H1 (cell line): ENCODE measurements around the gene ZNF346. TPM values are rescaled to one million over a fixed set of nuclear protein-coding genes. Genes with fewer than 3 reads are reported as not detected.

ENCODE experiments used
- CBX5 ChIP-seq: fragments of 300-800, 300-1000 bp; sonication (generic); IDR thresholded peaks from 2 replicates; pipeline ENCODE4 v1.7.1; 2016; ENCODE audit warnings: antibody characterized with exemption, low read length, low read depth
- CTBP2 ChIP-seq: IDR thresholded peaks from 2 replicates; pipeline ENCODE4 v1.7.0; 2011; ENCODE audit warnings: borderline replicate concordance, mild to moderate bottlenecking, moderate library complexity, mixed read lengths, low read length; ENCODE audit not compliant: insufficient read depth, insufficient read length
- MAX ChIP-seq: IDR thresholded peaks from 2 replicates; pipeline ENCODE4 v1.6.1; 2012; ENCODE audit warnings: inconsistent platforms
- NANOG ChIP-seq: IDR thresholded peaks from 2 replicates; pipeline ENCODE4 v1.6.1; 2011; ENCODE audit warnings: low read length, low read depth, mild to moderate bottlenecking, inconsistent platforms; ENCODE audit not compliant: insufficient read depth, poor library complexity, severe bottlenecking
- POLR2AphosphoS5 ChIP-seq: IDR thresholded peaks from 2 replicates; pipeline ENCODE4 v1.6.1; 2011; ENCODE audit warnings: low read depth, low read length
- POU5F1 ChIP-seq: IDR thresholded peaks from 2 replicates; pipeline ENCODE4 v1.6.1; 2011; ENCODE audit warnings: low read depth, mild to moderate bottlenecking, low read length, moderate library complexity
- RFX5 ChIP-seq: IDR thresholded peaks from 2 replicates; pipeline ENCODE4 v1.6.1; 2011; ENCODE audit warnings: low read depth, low read length, improper control_type of control experiment, borderline replicate concordance
- SP2 ChIP-seq: IDR thresholded peaks from 2 replicates; pipeline ENCODE4 v1.6.1; 2012; ENCODE audit warnings: mild to moderate bottlenecking, low read length, inconsistent platforms
- SRF ChIP-seq: IDR thresholded peaks from 2 replicates; pipeline ENCODE4 v1.6.1; 2011; ENCODE audit warnings: mild to moderate bottlenecking, low read depth, low read length, moderate library complexity
- polyA plus RNA-seq, 7 experiments: library from polyadenylated mRNA; depleted of rRNA in 3 of 7; stranded (reverse) in 5 of 7; unstranded in 2 of 7; fragments of >200 nt in 5 of 7; fragments of 200-250 nt in 2 of 7; gene quantifications; 1 replicate in 5 of 7; 2 replicates in 1 of 7; 4 replicates in 1 of 7; pipeline versions ENCODE4 v1.2.1 to v1.2.3, GENCODE V29; 2011 to 2013; ENCODE audit warnings: missing spikeins in 2 of 7, mixed read lengths in 2 of 7
- total RNA-seq: library from RNA; stranded (reverse); fragmentation: NEBNext Ultra II Directional; extraction: Animal tissue kit (Norgen Biotek cat#: 25700); gene quantifications from 2 replicates; pipeline ENCODE4 v1.2.1, GENCODE V29; 2021
- TF ChIP-seq, protein P1 (sequence below): fragments of 300-600 bp; sonication (generic); IDR thresholded peaks from 2 replicates; pipeline ENCODE4 v1.7.1; 2012; ENCODE audit warnings: low read length, moderate library complexity, mild to moderate bottlenecking, inconsistent platforms; ENCODE audit not compliant: insufficient replicate concordance

Gene ZNF346
- total and polyA plus RNA-seq, 2 of the 8 experiments (the other 6 are each of a cell fraction or from before 2014, with no cell fraction given) = 19.9 to 20.8 TPM

DNA sequence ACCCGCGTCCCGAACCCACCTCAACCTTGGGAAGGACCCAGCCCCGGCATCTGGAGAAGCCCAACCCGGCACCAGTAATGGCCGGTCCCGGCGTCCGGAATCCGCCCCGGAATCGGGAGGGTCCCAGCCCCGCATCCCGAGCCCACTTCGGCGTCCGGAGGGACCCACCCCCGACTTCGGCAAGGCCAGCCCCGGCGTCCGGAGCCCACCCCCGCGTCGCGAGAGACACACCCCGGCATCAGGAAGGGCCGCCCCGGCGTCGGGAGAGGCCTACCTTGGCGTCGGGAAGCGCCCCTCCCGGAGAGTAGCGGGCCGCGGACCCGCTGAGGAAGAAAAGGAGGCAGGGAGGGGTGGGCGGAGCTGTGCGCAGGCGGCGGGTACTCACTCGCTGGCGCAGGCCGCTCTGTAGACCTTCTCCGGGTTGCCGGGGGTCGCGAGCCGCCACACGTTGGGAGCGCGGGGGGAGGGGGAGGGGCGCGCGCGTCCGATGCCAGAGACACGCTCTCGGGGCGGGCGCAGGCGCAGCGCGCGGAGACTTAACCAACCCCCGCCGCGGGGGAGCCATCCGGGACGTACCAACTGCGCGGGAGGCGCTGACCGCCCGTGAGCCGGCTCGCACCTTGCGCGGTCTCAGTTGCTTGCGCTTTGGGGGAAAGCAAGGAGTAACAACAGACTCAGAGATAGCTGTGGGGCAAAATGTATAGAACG lies 16.1 kb upstream of the ZNF346 start, which contains the start of gene UIMC1 (continued):
- TF ChIP-seq RFX5 (no peak), SP2 (no peak), NANOG (no peak), POLR2AphosphoS5 (no peak), CTBP2 (no peak), SRF (no peak), CBX5 (no peak), POU5F1 (0 out of 2 replicates have a peak, but pooled peaks have one; percentile 34), MAX (peak; percentile 78)
- TF ChIP-seq, protein P1, sequence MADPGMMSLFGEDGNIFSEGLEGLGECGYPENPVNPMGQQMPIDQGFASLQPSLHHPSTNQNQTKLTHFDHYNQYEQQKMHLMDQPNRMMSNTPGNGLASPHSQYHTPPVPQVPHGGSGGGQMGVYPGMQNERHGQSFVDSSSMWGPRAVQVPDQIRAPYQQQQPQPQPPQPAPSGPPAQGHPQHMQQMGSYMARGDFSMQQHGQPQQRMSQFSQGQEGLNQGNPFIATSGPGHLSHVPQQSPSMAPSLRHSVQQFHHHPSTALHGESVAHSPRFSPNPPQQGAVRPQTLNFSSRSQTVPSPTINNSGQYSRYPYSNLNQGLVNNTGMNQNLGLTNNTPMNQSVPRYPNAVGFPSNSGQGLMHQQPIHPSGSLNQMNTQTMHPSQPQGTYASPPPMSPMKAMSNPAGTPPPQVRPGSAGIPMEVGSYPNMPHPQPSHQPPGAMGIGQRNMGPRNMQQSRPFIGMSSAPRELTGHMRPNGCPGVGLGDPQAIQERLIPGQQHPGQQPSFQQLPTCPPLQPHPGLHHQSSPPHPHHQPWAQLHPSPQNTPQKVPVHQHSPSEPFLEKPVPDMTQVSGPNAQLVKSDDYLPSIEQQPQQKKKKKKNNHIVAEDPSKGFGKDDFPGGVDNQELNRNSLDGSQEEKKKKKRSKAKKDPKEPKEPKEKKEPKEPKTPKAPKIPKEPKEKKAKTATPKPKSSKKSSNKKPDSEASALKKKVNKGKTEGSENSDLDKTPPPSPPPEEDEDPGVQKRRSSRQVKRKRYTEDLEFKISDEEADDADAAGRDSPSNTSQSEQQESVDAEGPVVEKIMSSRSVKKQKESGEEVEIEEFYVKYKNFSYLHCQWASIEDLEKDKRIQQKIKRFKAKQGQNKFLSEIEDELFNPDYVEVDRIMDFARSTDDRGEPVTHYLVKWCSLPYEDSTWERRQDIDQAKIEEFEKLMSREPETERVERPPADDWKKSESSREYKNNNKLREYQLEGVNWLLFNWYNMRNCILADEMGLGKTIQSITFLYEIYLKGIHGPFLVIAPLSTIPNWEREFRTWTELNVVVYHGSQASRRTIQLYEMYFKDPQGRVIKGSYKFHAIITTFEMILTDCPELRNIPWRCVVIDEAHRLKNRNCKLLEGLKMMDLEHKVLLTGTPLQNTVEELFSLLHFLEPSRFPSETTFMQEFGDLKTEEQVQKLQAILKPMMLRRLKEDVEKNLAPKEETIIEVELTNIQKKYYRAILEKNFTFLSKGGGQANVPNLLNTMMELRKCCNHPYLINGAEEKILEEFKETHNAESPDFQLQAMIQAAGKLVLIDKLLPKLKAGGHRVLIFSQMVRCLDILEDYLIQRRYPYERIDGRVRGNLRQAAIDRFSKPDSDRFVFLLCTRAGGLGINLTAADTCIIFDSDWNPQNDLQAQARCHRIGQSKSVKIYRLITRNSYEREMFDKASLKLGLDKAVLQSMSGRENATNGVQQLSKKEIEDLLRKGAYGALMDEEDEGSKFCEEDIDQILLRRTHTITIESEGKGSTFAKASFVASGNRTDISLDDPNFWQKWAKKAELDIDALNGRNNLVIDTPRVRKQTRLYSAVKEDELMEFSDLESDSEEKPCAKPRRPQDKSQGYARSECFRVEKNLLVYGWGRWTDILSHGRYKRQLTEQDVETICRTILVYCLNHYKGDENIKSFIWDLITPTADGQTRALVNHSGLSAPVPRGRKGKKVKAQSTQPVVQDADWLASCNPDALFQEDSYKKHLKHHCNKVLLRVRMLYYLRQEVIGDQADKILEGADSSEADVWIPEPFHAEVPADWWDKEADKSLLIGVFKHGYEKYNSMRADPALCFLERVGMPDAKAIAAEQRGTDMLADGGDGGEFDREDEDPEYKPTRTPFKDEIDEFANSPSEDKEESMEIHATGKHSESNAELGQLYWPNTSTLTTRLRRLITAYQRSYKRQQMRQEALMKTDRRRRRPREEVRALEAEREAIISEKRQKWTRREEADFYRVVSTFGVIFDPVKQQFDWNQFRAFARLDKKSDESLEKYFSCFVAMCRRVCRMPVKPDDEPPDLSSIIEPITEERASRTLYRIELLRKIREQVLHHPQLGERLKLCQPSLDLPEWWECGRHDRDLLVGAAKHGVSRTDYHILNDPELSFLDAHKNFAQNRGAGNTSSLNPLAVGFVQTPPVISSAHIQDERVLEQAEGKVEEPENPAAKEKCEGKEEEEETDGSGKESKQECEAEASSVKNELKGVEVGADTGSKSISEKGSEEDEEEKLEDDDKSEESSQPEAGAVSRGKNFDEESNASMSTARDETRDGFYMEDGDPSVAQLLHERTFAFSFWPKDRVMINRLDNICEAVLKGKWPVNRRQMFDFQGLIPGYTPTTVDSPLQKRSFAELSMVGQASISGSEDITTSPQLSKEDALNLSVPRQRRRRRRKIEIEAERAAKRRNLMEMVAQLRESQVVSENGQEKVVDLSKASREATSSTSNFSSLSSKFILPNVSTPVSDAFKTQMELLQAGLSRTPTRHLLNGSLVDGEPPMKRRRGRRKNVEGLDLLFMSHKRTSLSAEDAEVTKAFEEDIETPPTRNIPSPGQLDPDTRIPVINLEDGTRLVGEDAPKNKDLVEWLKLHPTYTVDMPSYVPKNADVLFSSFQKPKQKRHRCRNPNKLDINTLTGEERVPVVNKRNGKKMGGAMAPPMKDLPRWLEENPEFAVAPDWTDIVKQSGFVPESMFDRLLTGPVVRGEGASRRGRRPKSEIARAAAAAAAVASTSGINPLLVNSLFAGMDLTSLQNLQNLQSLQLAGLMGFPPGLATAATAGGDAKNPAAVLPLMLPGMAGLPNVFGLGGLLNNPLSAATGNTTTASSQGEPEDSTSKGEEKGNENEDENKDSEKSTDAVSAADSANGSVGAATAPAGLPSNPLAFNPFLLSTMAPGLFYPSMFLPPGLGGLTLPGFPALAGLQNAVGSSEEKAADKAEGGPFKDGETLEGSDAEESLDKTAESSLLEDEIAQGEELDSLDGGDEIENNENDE = no peak
